ENCODE measurements around the gene RTF1. TPM values are rescaled to one million over a fixed set of nuclear protein-coding genes. Genes with fewer than 3 reads are reported as not detected.
A peak's percentile ranks its signal among the peaks of the same experiment; 100 is the strongest.
"Not testable (repeated sequence)": the region's sequence is repeated elsewhere in the genome, so short reads cannot be mapped to it uniquely, and the experiment has no call there.

Gene RTF1
- total RNA-seq, 1 donor from 2014 or later = 59.1 TPM

GRCh38 chr15:41437448-41437847, 20.6 kb downstream of the RTF1 start:
- Mint-ChIP-seq H3K27me3 (no peaks in the 10 kb centered on the region), H3K27ac (peak overlapping the region; percentile 11), H3K9me3 (ENCODE audit: low read depth) (no peaks in the 10 kb centered on the region), H3K4me1 (ENCODE audit: low read depth) (no peaks in the 10 kb centered on the region), H3K36me3 (ENCODE audit: insufficient read depth) (peaks cover 19% of the 10 kb centered on the region), H3K4me3 (ENCODE audit: low read depth) (no peak overlapping the region)
- DNase-seq (ENCODE audit: low spot score, unreplicated experiment) = no peak
- no peak for TF ChIP-seq CTCF (IDR thresholded peaks at IDR 0.05; ENCODE audit: unreplicated experiment)

GRCh38 chr15:41438206-41438605, 21.3 kb downstream of the RTF1 start:
- H3K4me1 Mint-ChIP-seq (ENCODE audit: low read depth) = no peaks in the 10 kb centered on the region
- H3K27me3 Mint-ChIP-seq = no peaks in the 10 kb centered on the region
- H3K27ac Mint-ChIP-seq = no peak overlapping the region
- H3K9me3 Mint-ChIP-seq (ENCODE audit: low read depth) = no peaks in the 10 kb centered on the region
- H3K4me3 Mint-ChIP-seq (ENCODE audit: low read depth) = no peak overlapping the region
- TF ChIP-seq CTCF (IDR thresholded peaks at IDR 0.05; ENCODE audit: unreplicated experiment) = no peak
- peaks cover 21% of the 10 kb centered on the region for H3K36me3 Mint-ChIP-seq (ENCODE audit: insufficient read depth)
- no peak for DNase-seq (ENCODE audit: low spot score, unreplicated experiment)

- not testable (repeated sequence) for DNase-seq (ENCODE audit: low spot score, unreplicated experiment); H3K27ac Mint-ChIP-seq; H3K9me3 Mint-ChIP-seq (ENCODE audit: low read depth); H3K27me3 Mint-ChIP-seq; H3K4me3 Mint-ChIP-seq (ENCODE audit: low read depth); H3K4me1 Mint-ChIP-seq (ENCODE audit: low read depth)
- peaks cover 24% of the 10 kb centered on the region for H3K36me3 Mint-ChIP-seq (ENCODE audit: insufficient read depth)
Measured at GRCh38 chr15:41438745-41439144, 21.9 kb downstream of the RTF1 start.

DNA sequence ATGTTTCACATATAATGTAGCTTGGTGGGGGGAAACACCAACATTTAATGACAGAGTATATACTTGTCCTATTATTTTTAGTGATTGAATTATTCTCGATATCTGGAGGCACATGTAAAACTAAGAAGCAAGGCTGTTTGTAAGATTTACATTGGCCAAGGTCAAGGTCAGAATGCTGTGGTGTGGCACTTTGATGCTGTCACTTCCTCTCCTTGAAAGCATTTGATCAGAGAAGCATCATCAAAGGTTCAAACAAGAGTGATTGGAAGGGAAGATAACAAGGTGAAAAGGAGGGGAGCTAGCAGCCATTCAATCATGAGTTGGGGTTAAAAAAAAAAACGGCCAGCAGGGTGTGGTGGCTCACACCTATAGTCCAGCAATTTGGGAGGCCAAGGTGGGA, 26.4 kb downstream of the RTF1 start:
- DNase-seq (ENCODE audit: low spot score, unreplicated experiment) = no peak
- no peak overlapping the region for H3K4me3 Mint-ChIP-seq (ENCODE audit: low read depth)

GRCh38 chr15:41445399-41445798, 28.5 kb downstream of the RTF1 start:
- no peak for TF ChIP-seq CTCF (IDR thresholded peaks at IDR 0.05; ENCODE audit: unreplicated experiment)
- no peak for DNase-seq (ENCODE audit: low spot score, unreplicated experiment)
- Mint-ChIP-seq H3K27ac (peak overlapping the region; percentile 56), H3K4me3 (ENCODE audit: low read depth) (no peak overlapping the region), H3K4me1 (ENCODE audit: low read depth) (peaks cover 6% of the 10 kb centered on the region), H3K36me3 (ENCODE audit: insufficient read depth) (peaks cover 17% of the 10 kb centered on the region), H3K27me3 (no peaks in the 10 kb centered on the region), H3K9me3 (ENCODE audit: low read depth) (no peaks in the 10 kb centered on the region)

More for the DNA sequence above, 26.4 kb downstream of the RTF1 start:
- no peak for TF ChIP-seq CTCF (IDR thresholded peaks at IDR 0.05; ENCODE audit: unreplicated experiment)
- H3K36me3 Mint-ChIP-seq (ENCODE audit: insufficient read depth) = peaks cover 20% of the 10 kb centered on the region
- H3K4me1 Mint-ChIP-seq (ENCODE audit: low read depth) = peaks cover 6% of the 10 kb centered on the region
- H3K27ac Mint-ChIP-seq = no peak overlapping the region
- H3K27me3 Mint-ChIP-seq = no peaks in the 10 kb centered on the region
- no peaks in the 10 kb centered on the region for H3K9me3 Mint-ChIP-seq (ENCODE audit: low read depth)

DNA sequence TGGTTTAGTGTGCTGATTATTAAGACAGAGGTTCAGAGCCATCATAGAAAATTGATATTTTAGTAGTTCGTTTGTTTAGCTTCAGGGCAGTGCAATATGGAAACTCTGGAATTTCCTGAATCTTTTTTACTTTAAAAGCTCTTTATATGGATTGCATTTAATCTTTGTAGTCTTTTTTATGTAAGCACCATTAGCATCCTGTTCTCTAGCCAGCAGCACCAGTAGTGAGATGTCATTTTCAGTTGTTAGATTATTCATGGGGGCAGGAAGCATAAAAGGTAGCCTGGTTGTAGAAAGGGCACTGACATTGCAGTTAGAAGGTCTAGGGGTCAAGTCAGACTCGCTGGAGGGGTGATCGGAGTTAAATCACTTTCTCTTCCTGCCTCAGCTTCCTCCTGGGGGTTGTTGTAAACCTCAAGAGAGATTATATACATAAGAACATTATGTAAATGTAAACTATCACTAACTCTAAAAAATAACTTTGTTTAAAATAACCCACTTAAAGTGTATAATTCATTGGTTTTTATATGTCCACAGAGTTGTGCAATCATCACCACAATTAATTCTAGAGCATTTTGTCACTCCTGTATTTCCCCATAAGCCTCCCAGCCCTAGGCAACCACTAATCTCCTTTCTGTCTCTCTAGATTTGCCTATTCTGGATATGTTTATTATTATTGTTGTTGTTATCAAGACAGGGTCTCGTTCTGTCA, 45.3 kb downstream of the RTF1 start:
- TF ChIP-seq CTCF (IDR thresholded peaks at IDR 0.05; ENCODE audit: unreplicated experiment) = no peak
- no peak overlapping the region for H3K27ac Mint-ChIP-seq
- DNase-seq (ENCODE audit: low spot score, unreplicated experiment) = no peak
- no peaks in the 10 kb centered on the region for H3K4me1 Mint-ChIP-seq (ENCODE audit: low read depth)
- H3K27me3 Mint-ChIP-seq = no peaks in the 10 kb centered on the region
- H3K9me3 Mint-ChIP-seq (ENCODE audit: low read depth) = no peaks in the 10 kb centered on the region
- H3K36me3 Mint-ChIP-seq (ENCODE audit: insufficient read depth) = peaks cover 33% of the 10 kb centered on the region
- H3K4me3 Mint-ChIP-seq (ENCODE audit: low read depth) = no peak overlapping the region
